Measurements from ENCODE around the gene DHDH.
"Not testable (repeated sequence)": the region's sequence is repeated elsewhere in the genome, so short reads cannot be mapped to it uniquely, and the experiment has no call there.

GRCh38 chr19:48925890-48926289 lies 7.6 kb upstream of the DHDH start:
- TF ChIP-seq ZNF607 (CRISPR knock-in tag; IDR thresholded peaks at IDR 0.05; ENCODE audit: borderline replicate concordance); REL (CRISPR knock-in tag; conservative IDR thresholded peaks at IDR 0.05); ZNF121 (CRISPR knock-in tag; IDR thresholded peaks at IDR 0.05); JUN (CRISPR knock-in tag; IDR thresholded peaks at IDR 0.05); ZNF850 (CRISPR knock-in tag; conservative IDR thresholded peaks at IDR 0.05); ZNF792 (CRISPR knock-in tag; IDR thresholded peaks at IDR 0.05); ZNF644 (CRISPR knock-in tag; IDR thresholded peaks at IDR 0.05; ENCODE audit: low read depth); BATF2 (CRISPR knock-in tag; IDR thresholded peaks at IDR 0.05); ZNF777 (CRISPR knock-in tag; IDR thresholded peaks at IDR 0.05); MAX (IDR thresholded peaks at IDR 0.05); ZNF766 (CRISPR knock-in tag; IDR thresholded peaks at IDR 0.05; ENCODE audit: borderline replicate concordance): not testable (repeated sequence)
